GM10847 (cell line): ENCODE measurements around the gene USP36.

Experiments
- POLR2A ChIP-seq: IDR thresholded peaks from 2 replicates; pipeline ENCODE4 v1.6.1; 2011; ENCODE audit not compliant: insufficient read length; ENCODE audit errors: extremely low read depth

USP36 gene

GRCh38 chr17:78815696-78816095 is 24.9 kb downstream of the USP36 start:
- TF ChIP-seq POLR2A: no peak

- TF ChIP-seq POLR2A: no peak
Observed at GRCh38 chr17:78812855-78813254, 27.8 kb downstream of the USP36 start.

- no peak for TF ChIP-seq POLR2A
Observed at GRCh38 chr17:78808163-78808562, 32.5 kb downstream of the USP36 start.

GRCh38 chr17:78806451-78806850 is 34.2 kb downstream of the USP36 start:
- no peak for TF ChIP-seq POLR2A

- TF ChIP-seq POLR2A: no peak
Observed at GRCh38 chr17:78805301-78805700, 35.3 kb downstream of the USP36 start.

- TF ChIP-seq POLR2A: no peak
Observed at GRCh38 chr17:78804777-78805176, 35.8 kb downstream of the USP36 start.

- no peak for TF ChIP-seq POLR2A
Observed at GRCh38 chr17:78803186-78803845, 37.3 kb downstream of the USP36 start.

GRCh38 chr17:78802459-78802858 is 38.2 kb downstream of the USP36 start:
- TF ChIP-seq POLR2A: no peak

GRCh38 chr17:78802008-78802407 is 38.6 kb downstream of the USP36 start:
- no peak for TF ChIP-seq POLR2A

- TF ChIP-seq POLR2A: no peak
Observed at GRCh38 chr17:78800132-78800931, 40.3 kb downstream of the USP36 start.

GRCh38 chr17:78798695-78799559 is 41.7 kb downstream of the USP36 start:
- TF ChIP-seq POLR2A: no peak

GRCh38 chr17:78797691-78798585 is 42.7 kb downstream of the USP36 start:
- TF ChIP-seq POLR2A: no peak

GRCh38 chr17:78797213-78797612 is 43.4 kb downstream of the USP36 start:
- no peak for TF ChIP-seq POLR2A

- no peak for TF ChIP-seq POLR2A
Observed at GRCh38 chr17:78796517-78796900, 44.1 kb downstream of the USP36 start.
